Measurements from ENCODE around the gene AUTS2.

GRCh38 chr7:70347463-70348254, 749.4 kb downstream of the AUTS2 start:
- TF ChIP-seq CTCF (conservative IDR thresholded peaks at IDR 0.05 in 1 of 2, IDR thresholded peaks at IDR 0.05 in 1 of 2; ENCODE audit: low read depth in 1 of 2, low read length in 2 of 2): no peak
- TF ChIP-seq EZH2 (IDR thresholded peaks at IDR 0.05; ENCODE audit: low read length, missing control alignments): no peak
